WTC11 (cell line): Measurements from ENCODE around the gene DAPK1. TPM values are rescaled to one million over a fixed set of nuclear protein-coding genes. Genes with fewer than 3 reads are reported as not detected.

Experiments
- ATAC-seq: fragments of 200-7000 bp; cut with Tn5 transposase; 2 replicates; pipeline ENCODE4 v1.10.0; 2021; ENCODE audit warnings: mild to moderate bottlenecking, moderate library complexity
- CTCF ChIA-PET: fragments of 300-600 bp; sonication (Branson Sonifier 250); formaldehyde crosslinking; loops from one replicate; lab custom pipeline; 2021; ENCODE audit warnings: antibody characterized with exemption; lab: Charles Lee
- POLR2A ChIA-PET: fragments of 350-600 bp; sonication (Branson Sonifier 250); formaldehyde crosslinking; loops from one replicate; lab custom pipeline; 2021; ENCODE audit warnings: antibody characterized with exemption; lab: Charles Lee
- DNase-seq: peaks from one replicate; pipeline ENCODE4 v3.0.0; 2021; ENCODE audit warnings: low spot score
- H3K27ac Mint-ChIP-seq: 2 replicates; pipeline ENCODE4 v1.8.0; 2021; ENCODE audit warnings: mixed read lengths
- H3K27me3 Mint-ChIP-seq: 2 replicates; pipeline ENCODE4 v1.8.0; 2021; ENCODE audit warnings: low read depth, mild to moderate bottlenecking, moderate library complexity, mixed read lengths
- H3K36me3 Mint-ChIP-seq: 2 replicates; pipeline ENCODE4 v1.8.0; 2021; ENCODE audit warnings: mixed read lengths
- H3K4me1 Mint-ChIP-seq: 2 replicates; pipeline ENCODE4 v1.8.0; 2022; ENCODE audit warnings: mixed read lengths
- H3K4me3 Mint-ChIP-seq: 2 replicates; pipeline ENCODE4 v1.8.0; 2021; ENCODE audit warnings: mild to moderate bottlenecking, moderate library complexity, mixed read lengths
- H3K9me3 Mint-ChIP-seq: 2 replicates; pipeline ENCODE4 v1.8.0; 2021; ENCODE audit warnings: mixed read lengths
- CBFB ChIP-seq: sonication (generic); formaldehyde crosslinking; IDR thresholded peaks from 2 replicates; pipeline ENCODE4 v1.8.1; 2022; ENCODE audit warnings: mild to moderate bottlenecking, low read depth, missing genetic modification reagents
- CDX4 ChIP-seq: fragments of 250-450 bp; sonication (Bioruptor Pico); IDR thresholded peaks from 2 replicates; pipeline ENCODE4 v1.9.0; 2021; ENCODE audit warnings: moderate library complexity, mild to moderate bottlenecking, inconsistent platforms, borderline replicate concordance
- CREM ChIP-seq: sonication (generic); formaldehyde crosslinking; IDR thresholded peaks from 2 replicates; pipeline ENCODE4 v1.8.1; 2022; ENCODE audit warnings: mild to moderate bottlenecking, missing genetic modification reagents, moderate library complexity
- GABPB1 ChIP-seq: sonication (generic); formaldehyde crosslinking; IDR thresholded peaks from 2 replicates; pipeline ENCODE4 v1.8.1; 2023; ENCODE audit warnings: mild to moderate bottlenecking, missing genetic modification reagents
- MLX ChIP-seq: sonication (generic); formaldehyde crosslinking; IDR thresholded peaks from 2 replicates; pipeline ENCODE4 v1.8.1; 2023; ENCODE audit warnings: mild to moderate bottlenecking, missing genetic modification reagents, moderate library complexity
- MXD4 ChIP-seq: fragments of 250-450 bp; sonication (Bioruptor Pico); IDR thresholded peaks from 2 replicates; pipeline ENCODE4 v1.8.0; 2021; ENCODE audit warnings: mild to moderate bottlenecking, moderate library complexity, borderline replicate concordance
- NFYB ChIP-seq: sonication (generic); formaldehyde crosslinking; conservative IDR thresholded peaks from 2 replicates; pipeline ENCODE4 v1.8.0; 2022; ENCODE audit warnings: low read depth, missing genetic modification reagents
- OVOL2 ChIP-seq: fragments of 250-450 bp; sonication (Bioruptor Pico); IDR thresholded peaks from 2 replicates; pipeline ENCODE4 v1.9.0; 2021; ENCODE audit warnings: mild to moderate bottlenecking, borderline replicate concordance
- PRDM15 ChIP-seq: sonication (generic); formaldehyde crosslinking; IDR thresholded peaks from 2 replicates; pipeline ENCODE4 v1.8.0; 2022; ENCODE audit warnings: missing genetic modification reagents
- RELA ChIP-seq: sonication (generic); formaldehyde crosslinking; IDR thresholded peaks from 2 replicates; pipeline ENCODE4 v1.8.1; 2022; ENCODE audit warnings: missing genetic modification reagents, mild to moderate bottlenecking, borderline replicate concordance
- SMAD3 ChIP-seq: sonication (generic); formaldehyde crosslinking; IDR thresholded peaks from 2 replicates; pipeline ENCODE4 v1.8.0; 2022; ENCODE audit warnings: missing genetic modification reagents, mild to moderate bottlenecking, borderline replicate concordance
- SOX15 ChIP-seq: fragments of 250-450 bp; sonication (Bioruptor Pico); IDR thresholded peaks from 2 replicates; pipeline ENCODE4 v1.9.0; 2021; ENCODE audit warnings: mild to moderate bottlenecking
- TEAD1 ChIP-seq: sonication (generic); formaldehyde crosslinking; IDR thresholded peaks from 2 replicates; pipeline ENCODE4 v1.8.0; 2022; ENCODE audit warnings: mild to moderate bottlenecking, missing genetic modification reagents
- ZNF138 ChIP-seq: sonication (generic); formaldehyde crosslinking; conservative IDR thresholded peaks from 2 replicates; pipeline ENCODE4 v1.8.1; 2022; ENCODE audit warnings: mild to moderate bottlenecking, moderate library complexity, missing genetic modification reagents
- ZNF263 ChIP-seq: sonication (generic); formaldehyde crosslinking; IDR thresholded peaks from 2 replicates; pipeline ENCODE4 v1.8.1; 2022; ENCODE audit warnings: low read depth, mild to moderate bottlenecking, moderate library complexity, missing genetic modification reagents
- ZNF317 ChIP-seq: sonication (generic); formaldehyde crosslinking; IDR thresholded peaks from 2 replicates; pipeline ENCODE4 v1.8.1; 2023; ENCODE audit warnings: low read depth, mild to moderate bottlenecking, moderate library complexity, missing genetic modification reagents, borderline replicate concordance
- total RNA-seq: library from RNA; stranded (reverse); gene quantifications from 3 replicates; pipeline ENCODE4 v1.2.3, GENCODE V29; 2021
- TF ChIP-seq, protein P1 (sequence below): sonication (generic); formaldehyde crosslinking; IDR thresholded peaks from 2 replicates; pipeline ENCODE4 v1.8.1; 2023; ENCODE audit warnings: mild to moderate bottlenecking, moderate library complexity, missing genetic modification reagents
- TF ChIP-seq, protein P2 (sequence below): fragments of 200-600 bp; IDR thresholded peaks from 2 replicates; pipeline ENCODE4 v1.8.0; 2022; ENCODE audit warnings: antibody characterized with exemption
- TF ChIP-seq, protein P3 (sequence below): sonication (generic); formaldehyde crosslinking; conservative IDR thresholded peaks from 2 replicates; pipeline ENCODE4 v1.8.1; 2022; ENCODE audit warnings: mild to moderate bottlenecking, missing genetic modification reagents
- TF ChIP-seq, protein P4 (sequence below): sonication (generic); formaldehyde crosslinking; conservative IDR thresholded peaks from 2 replicates; pipeline ENCODE4 v1.8.1; 2023; ENCODE audit warnings: mild to moderate bottlenecking, low read depth, missing genetic modification reagents, moderate library complexity
- TF ChIP-seq, protein P5 (sequence below): sonication (generic); formaldehyde crosslinking; IDR thresholded peaks from 2 replicates; pipeline ENCODE4 v1.8.0; 2022; ENCODE audit warnings: mild to moderate bottlenecking, missing genetic modification reagents

DAPK1 gene
- total RNA-seq, 1 experiment from 2014 or later = 129 TPM

- Mint-ChIP-seq H3K4me3 (no peak overlapping the region), H3K9me3 (no peaks in the 10 kb centered on the region), H3K36me3 (peaks cover 69% of the 10 kb centered on the region), H3K27me3 (no peaks in the 10 kb centered on the region), H3K27ac (no peak overlapping the region), H3K4me1 (peaks cover 21% of the 10 kb centered on the region)
- TF ChIP-seq CDX4 (CRISPR knock-in tag) (no peak), ZNF263 (no peak), PRDM15 (no peak), RELA (CRISPR knock-in tag) (no peak), MXD4 (no peak), SMAD3 (no peak), ZNF138 (no peak), CREM (CRISPR knock-in tag) (no peak), ZNF317 (CRISPR knock-in tag) (no peak), SOX15 (no peak)
- TF ChIP-seq, protein P1, sequence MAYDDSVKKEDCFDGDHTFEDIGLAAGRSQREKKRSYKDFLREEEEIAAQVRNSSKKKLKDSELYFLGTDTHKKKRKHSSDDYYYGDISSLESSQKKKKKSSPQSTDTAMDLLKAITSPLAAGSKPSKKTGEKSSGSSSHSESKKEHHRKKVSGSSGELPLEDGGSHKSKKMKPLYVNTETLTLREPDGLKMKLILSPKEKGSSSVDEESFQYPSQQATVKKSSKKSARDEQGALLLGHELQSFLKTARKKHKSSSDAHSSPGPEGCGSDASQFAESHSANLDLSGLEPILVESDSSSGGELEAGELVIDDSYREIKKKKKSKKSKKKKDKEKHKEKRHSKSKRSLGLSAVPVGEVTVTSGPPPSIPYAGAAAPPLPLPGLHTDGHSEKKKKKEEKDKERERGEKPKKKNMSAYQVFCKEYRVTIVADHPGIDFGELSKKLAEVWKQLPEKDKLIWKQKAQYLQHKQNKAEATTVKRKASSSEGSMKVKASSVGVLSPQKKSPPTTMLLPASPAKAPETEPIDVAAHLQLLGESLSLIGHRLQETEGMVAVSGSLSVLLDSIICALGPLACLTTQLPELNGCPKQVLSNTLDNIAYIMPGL (CRISPR knock-in tag) = no peak
- TF ChIP-seq, protein P2, sequence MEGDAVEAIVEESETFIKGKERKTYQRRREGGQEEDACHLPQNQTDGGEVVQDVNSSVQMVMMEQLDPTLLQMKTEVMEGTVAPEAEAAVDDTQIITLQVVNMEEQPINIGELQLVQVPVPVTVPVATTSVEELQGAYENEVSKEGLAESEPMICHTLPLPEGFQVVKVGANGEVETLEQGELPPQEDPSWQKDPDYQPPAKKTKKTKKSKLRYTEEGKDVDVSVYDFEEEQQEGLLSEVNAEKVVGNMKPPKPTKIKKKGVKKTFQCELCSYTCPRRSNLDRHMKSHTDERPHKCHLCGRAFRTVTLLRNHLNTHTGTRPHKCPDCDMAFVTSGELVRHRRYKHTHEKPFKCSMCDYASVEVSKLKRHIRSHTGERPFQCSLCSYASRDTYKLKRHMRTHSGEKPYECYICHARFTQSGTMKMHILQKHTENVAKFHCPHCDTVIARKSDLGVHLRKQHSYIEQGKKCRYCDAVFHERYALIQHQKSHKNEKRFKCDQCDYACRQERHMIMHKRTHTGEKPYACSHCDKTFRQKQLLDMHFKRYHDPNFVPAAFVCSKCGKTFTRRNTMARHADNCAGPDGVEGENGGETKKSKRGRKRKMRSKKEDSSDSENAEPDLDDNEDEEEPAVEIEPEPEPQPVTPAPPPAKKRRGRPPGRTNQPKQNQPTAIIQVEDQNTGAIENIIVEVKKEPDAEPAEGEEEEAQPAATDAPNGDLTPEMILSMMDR = no peak
- DNase-seq (no peak), ATAC-seq (no peak)
- CTCF ChIA-PET = no interaction called here
- POLR2A ChIA-PET = no interaction called here
Observed at GRCh38 chr9:87641067-87641466, 143.4 kb downstream of the DAPK1 start.

- peaks cover 82% of the 10 kb centered on the region for H3K36me3 Mint-ChIP-seq
- TF ChIP-seq TEAD1 (CRISPR knock-in tag) = no peak
- no peak for TF ChIP-seq OVOL2 (CRISPR knock-in tag)
- TF ChIP-seq, protein P3, sequence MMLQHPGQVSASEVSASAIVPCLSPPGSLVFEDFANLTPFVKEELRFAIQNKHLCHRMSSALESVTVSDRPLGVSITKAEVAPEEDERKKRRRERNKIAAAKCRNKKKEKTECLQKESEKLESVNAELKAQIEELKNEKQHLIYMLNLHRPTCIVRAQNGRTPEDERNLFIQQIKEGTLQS (CRISPR knock-in tag) = no peak
- no peak for TF ChIP-seq MLX (CRISPR knock-in tag)
- no peak for TF ChIP-seq GABPB1 (CRISPR knock-in tag)
- TF ChIP-seq NFYB (CRISPR knock-in tag) = no peak
- no peak for TF ChIP-seq CBFB (CRISPR knock-in tag)
- TF ChIP-seq, protein P4, sequence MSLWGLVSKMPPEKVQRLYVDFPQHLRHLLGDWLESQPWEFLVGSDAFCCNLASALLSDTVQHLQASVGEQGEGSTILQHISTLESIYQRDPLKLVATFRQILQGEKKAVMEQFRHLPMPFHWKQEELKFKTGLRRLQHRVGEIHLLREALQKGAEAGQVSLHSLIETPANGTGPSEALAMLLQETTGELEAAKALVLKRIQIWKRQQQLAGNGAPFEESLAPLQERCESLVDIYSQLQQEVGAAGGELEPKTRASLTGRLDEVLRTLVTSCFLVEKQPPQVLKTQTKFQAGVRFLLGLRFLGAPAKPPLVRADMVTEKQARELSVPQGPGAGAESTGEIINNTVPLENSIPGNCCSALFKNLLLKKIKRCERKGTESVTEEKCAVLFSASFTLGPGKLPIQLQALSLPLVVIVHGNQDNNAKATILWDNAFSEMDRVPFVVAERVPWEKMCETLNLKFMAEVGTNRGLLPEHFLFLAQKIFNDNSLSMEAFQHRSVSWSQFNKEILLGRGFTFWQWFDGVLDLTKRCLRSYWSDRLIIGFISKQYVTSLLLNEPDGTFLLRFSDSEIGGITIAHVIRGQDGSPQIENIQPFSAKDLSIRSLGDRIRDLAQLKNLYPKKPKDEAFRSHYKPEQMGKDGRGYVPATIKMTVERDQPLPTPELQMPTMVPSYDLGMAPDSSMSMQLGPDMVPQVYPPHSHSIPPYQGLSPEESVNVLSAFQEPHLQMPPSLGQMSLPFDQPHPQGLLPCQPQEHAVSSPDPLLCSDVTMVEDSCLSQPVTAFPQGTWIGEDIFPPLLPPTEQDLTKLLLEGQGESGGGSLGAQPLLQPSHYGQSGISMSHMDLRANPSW (CRISPR knock-in tag) = no peak
- TF ChIP-seq, protein P5, sequence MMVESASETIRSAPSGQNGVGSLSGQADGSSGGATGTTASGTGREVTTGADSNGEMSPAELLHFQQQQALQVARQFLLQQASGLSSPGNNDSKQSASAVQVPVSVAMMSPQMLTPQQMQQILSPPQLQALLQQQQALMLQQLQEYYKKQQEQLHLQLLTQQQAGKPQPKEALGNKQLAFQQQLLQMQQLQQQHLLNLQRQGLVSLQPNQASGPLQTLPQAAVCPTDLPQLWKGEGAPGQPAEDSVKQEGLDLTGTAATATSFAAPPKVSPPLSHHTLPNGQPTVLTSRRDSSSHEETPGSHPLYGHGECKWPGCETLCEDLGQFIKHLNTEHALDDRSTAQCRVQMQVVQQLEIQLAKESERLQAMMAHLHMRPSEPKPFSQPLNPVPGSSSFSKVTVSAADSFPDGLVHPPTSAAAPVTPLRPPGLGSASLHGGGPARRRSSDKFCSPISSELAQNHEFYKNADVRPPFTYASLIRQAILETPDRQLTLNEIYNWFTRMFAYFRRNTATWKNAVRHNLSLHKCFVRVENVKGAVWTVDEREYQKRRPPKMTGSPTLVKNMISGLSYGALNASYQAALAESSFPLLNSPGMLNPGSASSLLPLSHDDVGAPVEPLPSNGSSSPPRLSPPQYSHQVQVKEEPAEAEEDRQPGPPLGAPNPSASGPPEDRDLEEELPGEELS (CRISPR knock-in tag) = no peak
Observed at GRCh38 chr9:87642330-87643106, 144.9 kb downstream of the DAPK1 start.

More at GRCh38 chr9:87642330-87643106, 144.9 kb downstream of the DAPK1 start:
- Mint-ChIP-seq H3K4me1 (peaks cover 21% of the 10 kb centered on the region), H3K9me3 (no peaks in the 10 kb centered on the region), H3K27ac (peak overlapping the region; percentile 37; the same call in 1 of the 2 replicates), H3K27me3 (no peaks in the 10 kb centered on the region), H3K4me3 (no peak overlapping the region)
- DNase-seq = no peak
- ChIA-PET CTCF (interaction anchor here (0.6 to 0.7 kb wide), 2 partner anchors 12 to 284 kb away, joined by 3 to 4 read pairs; no protein-coding TSS in a partner anchor), POLR2A (no interaction called here)
- no peak for ATAC-seq
